B cell (primary cell): ENCODE results near the gene EXOC3. TPM values are rescaled to one million over a fixed set of nuclear protein-coding genes. Genes with fewer than 3 reads are reported as not detected.

ENCODE experiments used
- ATAC-seq: fragments of 200-7000 bp; cut with Tn5 transposase; one replicate; pipeline ENCODE4 v1.10.0; 2021; ENCODE audit warnings: low read depth, mild to moderate bottlenecking, moderate number of reproducible peaks, moderate library complexity
- CTCF ChIA-PET: fragments of 350-600 bp; sonication (Branson Sonifier 250); formaldehyde crosslinking; loops from one replicate; lab custom pipeline; 2021; ENCODE audit warnings: antibody characterized with exemption, inconsistent platforms; lab: Charles Lee
- POLR2A ChIA-PET: fragments of 350-600 bp; sonication (Branson Sonifier 250); formaldehyde crosslinking; loops from one replicate; lab custom pipeline; 2021; ENCODE audit warnings: antibody characterized with exemption; lab: Charles Lee
- DNase-seq: peaks from one replicate; pipeline ENCODE4 v3.0.0; 2013
- H2AFZ ChIP-seq: 2 replicates; pipeline ENCODE4 v1.6.1; 2012; ENCODE audit warnings: mild to moderate bottlenecking, low read depth, low read length; ENCODE audit not compliant: insufficient read depth, poor library complexity, severe bottlenecking
- H3K27ac ChIP-seq, 2 donors: 1 replicate in 1 of 2; 2 replicates in 1 of 2; pipeline ENCODE4 v1.5.1; 2012 to 2013; ENCODE audit warnings: low read length in 2 of 2, mild to moderate bottlenecking in 2 of 2, moderate library complexity in 1 of 2
- H3K27me3 ChIP-seq, 4 experiments: fragments of 200-600 bp in 1 of 4; sonication (generic) in 1 of 4; replicated peaks in 1 of 4; 1 replicate in 2 of 4; 2 replicates in 2 of 4; pipeline versions ENCODE4 v1.6.1 to v1.7.0; 2013 to 2016; ENCODE audit warnings: low read length in 3 of 4, mild to moderate bottlenecking in 2 of 4, mixed read lengths in 1 of 4, moderate library complexity in 1 of 4; ENCODE audit not compliant: insufficient read depth in 4 of 4, control insufficient read depth in 3 of 4; ENCODE audit errors: control extremely low read depth in 1 of 4
- H3K36me3 ChIP-seq, 2 experiments: replicated peaks in 1 of 2; 1 replicate in 1 of 2; 2 replicates in 1 of 2; pipeline versions ENCODE4 v1.6.1 to v1.7.1; 2013; ENCODE audit warnings: low read length in 1 of 2; ENCODE audit not compliant: insufficient read depth in 2 of 2, control insufficient read depth in 1 of 2; ENCODE audit errors: control extremely low read depth in 1 of 2, extremely low read depth in 1 of 2
- H3K4me1 ChIP-seq, 2 donors: fragments of 200-600 bp in 1 of 2; sonication (generic) in 1 of 2; 1 replicate in 1 of 2; 2 replicates in 1 of 2; pipeline versions ENCODE4 v1.5.1 to v1.6.1; 2013 to 2017; ENCODE audit warnings: low read length in 2 of 2; ENCODE audit not compliant: control insufficient read depth in 2 of 2, insufficient read depth in 2 of 2
- H3K4me2 ChIP-seq: replicated peaks from 2 replicates; pipeline ENCODE3; 2012; ENCODE audit warnings: mild to moderate bottlenecking, low read depth, low read length; ENCODE audit not compliant: poor library complexity, severe bottlenecking
- H3K4me3 ChIP-seq, 5 experiments: fragments of 200-600 bp in 1 of 5; sonication (generic) in 1 of 5; 1 replicate in 3 of 5; 2 replicates in 2 of 5; pipeline versions ENCODE4 v1.5.1 to v1.7.0; 2011 to 2016; ENCODE audit warnings: low read length in 4 of 5, mild to moderate bottlenecking in 4 of 5, low read depth in 2 of 5, control low read depth in 1 of 5, moderate library complexity in 1 of 5; ENCODE audit not compliant: insufficient read depth in 1 of 5; ENCODE audit errors: control extremely low read depth in 1 of 5, extremely low read depth in 1 of 5
- H3K79me2 ChIP-seq: fragments of 200-600 bp; sonication (generic); one replicate; pipeline ENCODE4 v1.6.0; 2016; ENCODE audit warnings: low read length; ENCODE audit not compliant: control insufficient read depth, insufficient read depth
- H3K9ac ChIP-seq: fragments of 200-600 bp; sonication (generic); 2 replicates; pipeline ENCODE4 v1.6.1; 2017; ENCODE audit warnings: mild to moderate bottlenecking, low read length, moderate library complexity
- H3K9me3 ChIP-seq, 3 donors: one replicate each; pipeline versions ENCODE4 v1.6.1 to v1.7.1; 2013; ENCODE audit warnings: low read length in 2 of 3; ENCODE audit not compliant: control insufficient read depth in 2 of 3, insufficient read depth in 1 of 3; ENCODE audit errors: control extremely low read depth in 1 of 3
- H4K20me1 ChIP-seq: 2 replicates; pipeline ENCODE4 v1.6.0; 2012; ENCODE audit warnings: mild to moderate bottlenecking, low read length; ENCODE audit not compliant: insufficient read depth, control insufficient read depth, poor library complexity, severe bottlenecking
- H3K27ac Mint-ChIP-seq: one replicate; pipeline ENCODE4 v1.8.0; 2021; ENCODE audit warnings: mixed read lengths
- H3K27me3 Mint-ChIP-seq: one replicate; pipeline ENCODE4 v1.8.0; 2021; ENCODE audit warnings: mixed read lengths
- H3K4me1 Mint-ChIP-seq: one replicate; pipeline ENCODE4 v1.8.0; 2021; ENCODE audit warnings: mixed read lengths
- H3K4me3 Mint-ChIP-seq: one replicate; pipeline ENCODE4 v1.8.0; 2021; ENCODE audit warnings: mixed read lengths
- H3K9me3 Mint-ChIP-seq: one replicate; pipeline ENCODE4 v1.8.0; 2022; ENCODE audit warnings: mixed read lengths; ENCODE audit not compliant: insufficient read depth
- CTCF ChIP-seq: fragments of 200-600 bp; IDR thresholded peaks from one replicate; pipeline ENCODE4 v1.8.0; 2022; ENCODE audit warnings: antibody characterized with exemption, mild to moderate bottlenecking
- EZH2 ChIP-seq: IDR thresholded peaks from 2 replicates; pipeline ENCODE4 v1.6.1; 2012; ENCODE audit warnings: borderline replicate concordance, low read depth, mild to moderate bottlenecking, moderate library complexity, low read length; ENCODE audit not compliant: insufficient read depth, poor library complexity, severe bottlenecking
- WGBS: methylation state at CpG from one replicate; pipeline ENCODE4 v1.1.5; 2013; ENCODE audit warnings: missing lambda C conversion rate; ENCODE audit not compliant: insufficient coverage; 5-methylcytosine and 5-hydroxymethylcytosine counted together
- intact Hi-C: fragments of 100-400 bp; cut with micrococcal nuclease; formaldehyde crosslinking; loops from one replicate; pipeline ENCODE4 v1.10.0; 2022
- polyA plus RNA-seq: library from polyadenylated mRNA; depleted of rRNA; stranded (reverse); fragments of >200 nt; gene quantifications from 2 replicates; pipeline ENCODE4 v1.2.3, GENCODE V29; 2012
- total RNA-seq, 2 donors: library from RNA; stranded (reverse); fragments of 120-200 nt in 1 of 2; gene quantifications; 1 replicate in 1 of 2; 2 replicates in 1 of 2; pipeline versions ENCODE4 v1.2.3 to v1.2.4, GENCODE V29; 2013 to 2022

EXOC3 gene
- total and polyA plus RNA-seq, 2 donors (not counting 1 experiment from before 2014, with no cell fraction given) = 44.0 to 97.1 TPM

GRCh38 chr5:432201-432927, 10.6 kb upstream of the EXOC3 start:
- Histone ChIP-seq H3K4me3 (no peak overlapping the region), H3K79me2 (no peaks in the 10 kb centered on the region), H3K9me3 (peaks cover 0 to 1% (median 0%) of the 10 kb centered on the region in 3 donors), H3K36me3 (no peaks in the 10 kb centered on the region), H2AFZ (no peak overlapping the region), H3K4me2 (no peak overlapping the region), H4K20me1 (no peaks in the 10 kb centered on the region), H3K4me1 (no peaks in the 10 kb centered on the region), H3K27me3 (peaks cover 0 to 10% (median 0%) of the 10 kb centered on the region in 4 experiments), H3K27ac (no peak overlapping the region), H3K9ac (no peak overlapping the region)
- Mint-ChIP-seq H3K9me3 (no peaks in the 10 kb centered on the region), H3K27me3 (peaks cover 12% of the 10 kb centered on the region), H3K4me3 (no peak overlapping the region), H3K4me1 (no peaks in the 10 kb centered on the region), H3K27ac (no peak overlapping the region)
- intact Hi-C loops = no loop called here
- 85% methylated on average over 15 of the region's 18 CpGs for WGBS
- CTCF ChIA-PET = interaction anchor here (0.6 to 2.0 kb wide), 5 partner anchors 14 to 148 kb away, joined by 3 to 7 read pairs (median 4); no protein-coding TSS in a partner anchor
- POLR2A ChIA-PET = no interaction called here
- ATAC-seq (no peak), DNase-seq (no peak)
- TF ChIP-seq EZH2 = no peak
- no peak for TF ChIP-seq CTCF
